NOMO-1 treated with DMSO at 0.1 percent for 48 hours (cell line): ENCODE measurements around the gene LYPD6B.
A peak's percentile ranks its signal among the peaks of the same experiment; 100 is the strongest.

Experiments used
- DNase-seq: peaks from one replicate; lab custom pipeline; 2025; ENCODE audit not compliant: unreplicated experiment; lab: John Stamatoyannopoulos, UW

Gene LYPD6B

GRCh38 chr2:149068996-149069888 lies 30.7 kb downstream of the LYPD6B start:
- peak; percentile 73 for DNase-seq

GRCh38 chr2:149070681-149071320 lies 32.3 kb downstream of the LYPD6B start:
- no peak for DNase-seq

- DNase-seq: no peak
Measured at GRCh38 chr2:149075105-149075504, 36.6 kb downstream of the LYPD6B start.

- no peak for DNase-seq
Measured at GRCh38 chr2:149075853-149076252, 37.4 kb downstream of the LYPD6B start.

- DNase-seq: no peak
Measured at GRCh38 chr2:149076863-149077412, 38.4 kb downstream of the LYPD6B start.

GRCh38 chr2:149077861-149078260 lies 39.4 kb downstream of the LYPD6B start:
- no peak for DNase-seq

GRCh38 chr2:149080099-149080498 lies 41.6 kb downstream of the LYPD6B start:
- DNase-seq: no peak

- peak; percentile 61 for DNase-seq
Measured at GRCh38 chr2:149080971-149081370, 42.5 kb downstream of the LYPD6B start.

GRCh38 chr2:149082079-149082478 lies 43.6 kb downstream of the LYPD6B start:
- DNase-seq: peak; percentile 31

GRCh38 chr2:149082735-149083134 lies 44.2 kb downstream of the LYPD6B start:
- no peak for DNase-seq

- DNase-seq: peak; percentile 90
Measured at GRCh38 chr2:149084924-149085795, 46.7 kb downstream of the LYPD6B start.

- no peak for DNase-seq
Measured at GRCh38 chr2:149087751-149088150, 49.3 kb downstream of the LYPD6B start.

GRCh38 chr2:149089068-149089467 lies 50.6 kb downstream of the LYPD6B start:
- DNase-seq: no peak

- DNase-seq: no peak
Measured at GRCh38 chr2:149090706-149091105, 52.2 kb downstream of the LYPD6B start.

- DNase-seq: no peak
Measured at GRCh38 chr2:149093579-149093978, 55.1 kb downstream of the LYPD6B start.

- no peak for DNase-seq
Measured at GRCh38 chr2:149094217-149095015, 55.9 kb downstream of the LYPD6B start.

GRCh38 chr2:149098701-149099100 lies 60.2 kb downstream of the LYPD6B start:
- no peak for DNase-seq

GRCh38 chr2:149099298-149099697 lies 60.8 kb downstream of the LYPD6B start:
- DNase-seq: no peak

GRCh38 chr2:149100739-149101699 lies 62.5 kb downstream of the LYPD6B start:
- DNase-seq: no peak
